Uterus (tissue), 4 donors: ENCODE data around the gene PLEKHG2. TPM values are rescaled to one million over a fixed set of nuclear protein-coding genes. Genes with fewer than 3 reads are reported as not detected.

ENCODE experiments used
- DNase-seq, 2 donors: peaks; one replicate each; pipeline ENCODE4 v3.0.0-alpha.2; 2019 to 2020
- H3K27ac ChIP-seq, 2 donors: fragments of 200-600 bp; sonication (generic); 1 replicate in 1 of 2; 2 replicates in 1 of 2; pipeline ENCODE4 v1.5.1; 2016 to 2018
- H3K27me3 ChIP-seq, 2 donors: fragments of 200-600 bp; sonication (generic); one replicate each; pipeline ENCODE4 v1.5.1; 2018 to 2019; ENCODE audit warnings: control low read depth in 1 of 2
- H3K36me3 ChIP-seq, 2 donors: fragments of 200-600 bp; sonication (generic); one replicate each; pipeline ENCODE4 v1.5.1; 2019; ENCODE audit warnings: control low read depth in 1 of 2
- H3K4me1 ChIP-seq, 2 donors: fragments of 200-600 bp; sonication (generic); one replicate each; pipeline ENCODE4 v1.5.1; 2018 to 2019; ENCODE audit warnings: control low read depth in 1 of 2
- H3K4me3 ChIP-seq, 2 donors: fragments of 200-600 bp; sonication (generic); 1 replicate in 1 of 2; 2 replicates in 1 of 2; pipeline ENCODE4 v1.5.1; 2018 to 2019; ENCODE audit warnings: mild to moderate bottlenecking in 1 of 2
- H3K9me3 ChIP-seq, 2 donors: fragments of 200-600 bp; sonication (generic); one replicate each; pipeline ENCODE4 v1.5.1; 2019; ENCODE audit warnings: control low read depth in 1 of 2
- CTCF ChIP-seq, 4 experiments: fragments of 200-600 bp in 2 of 4; fragments of 450-650 bp in 2 of 4; sonication (generic) in 2 of 4; IDR thresholded peaks; one replicate each; pipeline ENCODE4 v1.5.1; 2016 to 2019; ENCODE audit warnings: antibody characterized with exemption in 4 of 4, mild to moderate bottlenecking in 2 of 4, moderate library complexity in 1 of 4
- POLR2A ChIP-seq, 2 donors: fragments of 450-650 bp; IDR thresholded peaks; one replicate each; pipeline ENCODE4 v1.6.1; 2016; ENCODE audit warnings: antibody characterized with exemption in 2 of 2, mild to moderate bottlenecking in 1 of 2, moderate library complexity in 1 of 2
- intact Hi-C: fragments of 100-400 bp; cut with DNase I; formaldehyde crosslinking; loops from one replicate; pipeline ENCODE4 v1.15.1; 2023; ENCODE audit warnings: low total_unique reads
- total RNA-seq, 4 donors: library from RNA; depleted of rRNA in 3 of 4; stranded (reverse); fragments of >200 nt in 3 of 4; gene quantifications; one replicate each; pipeline versions ENCODE4 v1.1.0 to v1.2.4, GENCODE V29; 2014 to 2023
- donor health status: DM: yes; HTN: yes; CAD: no.

Gene PLEKHG2
- total RNA-seq, 4 donors from 2014 or later: 5.1 to 120 (median 21.6) TPM

- H3K27me3 ChIP-seq: no peaks in the 10 kb centered on the region
- H3K27ac ChIP-seq: no peak overlapping the region
- no peak for TF ChIP-seq POLR2A (IDR thresholded peaks at IDR 0.05)
- no peak for TF ChIP-seq CTCF (IDR thresholded peaks at IDR 0.05)
- no peak for DNase-seq
- H3K4me1 ChIP-seq: no peaks in the 10 kb centered on the region
- H3K36me3 ChIP-seq: peaks cover 0 to 2% of the 10 kb centered on the region in 2 donors
- no peak overlapping the region for H3K4me3 ChIP-seq
- intact Hi-C loops: loop anchor here (10.0 kb wide), 1 partner anchor 64 kb away; the partner anchor contains the start of gene EID2B
- H3K9me3 ChIP-seq: no peaks in the 10 kb centered on the region
Observed at GRCh38 chr19:39470724-39471339, 58.4 kb downstream of the PLEKHG2 start.

- no peak for DNase-seq
- intact Hi-C loops: loop anchor here (10.0 kb wide), 1 partner anchor 63 kb away; the partner anchor contains the start of gene EID2B
Observed at GRCh38 chr19:39471756-39472536, 59.5 kb downstream of the PLEKHG2 start.

GRCh38 chr19:39472746-39473442 is 60.4 kb downstream of the PLEKHG2 start:
- H3K36me3 ChIP-seq: peaks cover 0 to 2% of the 10 kb centered on the region in 2 donors
- H3K9me3 ChIP-seq: no peaks in the 10 kb centered on the region
- H3K27me3 ChIP-seq: no peaks in the 10 kb centered on the region
- intact Hi-C loops: loop anchor here (10.0 kb wide), 1 partner anchor 62 kb away; the partner anchor contains the start of gene EID2B
- no peak for DNase-seq
- H3K27ac ChIP-seq: no peak overlapping the region
- no peak for TF ChIP-seq CTCF (IDR thresholded peaks at IDR 0.05)
- TF ChIP-seq POLR2A (IDR thresholded peaks at IDR 0.05): no peak
- H3K4me1 ChIP-seq: no peaks in the 10 kb centered on the region
- H3K4me3 ChIP-seq: no peak overlapping the region

More at GRCh38 chr19:39471756-39472536, 59.5 kb downstream of the PLEKHG2 start:
- no peak overlapping the region for H3K4me3 ChIP-seq
- H3K4me1 ChIP-seq: no peaks in the 10 kb centered on the region
- no peaks in the 10 kb centered on the region for H3K27me3 ChIP-seq
- no peaks in the 10 kb centered on the region for H3K9me3 ChIP-seq
- TF ChIP-seq CTCF (IDR thresholded peaks at IDR 0.05) (no peak), POLR2A (IDR thresholded peaks at IDR 0.05) (no peak)
- no peak overlapping the region for H3K27ac ChIP-seq
- H3K36me3 ChIP-seq: peaks cover 0 to 2% of the 10 kb centered on the region in 2 donors

GRCh38 chr19:39473443-39473960 is 61.0 kb downstream of the PLEKHG2 start:
- intact Hi-C loops: loop anchor here (10.0 kb wide), 1 partner anchor 61 kb away; the partner anchor contains the start of gene EID2B

More at GRCh38 chr19:39473443-39473960, 61.0 kb downstream of the PLEKHG2 start:
- Histone ChIP-seq H3K27ac (no peak overlapping the region), H3K9me3 (no peaks in the 10 kb centered on the region), H3K36me3 (no peaks in the 10 kb centered on the region), H3K27me3 (no peaks in the 10 kb centered on the region), H3K4me3 (no peak overlapping the region), H3K4me1 (no peaks in the 10 kb centered on the region)
- TF ChIP-seq POLR2A (IDR thresholded peaks at IDR 0.05): no peak
- no peak for TF ChIP-seq CTCF (IDR thresholded peaks at IDR 0.05)
- DNase-seq: no peak
